H1 (cell line): ENCODE results near the gene COBLL1. TPM values are rescaled to one million over a fixed set of nuclear protein-coding genes. Genes with fewer than 3 reads are reported as not detected.

Experiments used
- CTCF ChIA-PET: fragments of 300-600 bp; sonication (Branson Sonifier 250); formaldehyde crosslinking; loops from one replicate; lab custom pipeline; 2021; ENCODE audit not compliant: partially characterized antibody; lab: Charles Lee
- POLR2A ChIA-PET: fragments of 300-600 bp; sonication (Branson Sonifier 250); formaldehyde crosslinking; loops from one replicate; lab custom pipeline; 2021; ENCODE audit warnings: inconsistent platforms; ENCODE audit not compliant: partially characterized antibody; lab: Charles Lee
- DNase-seq, 2 experiments: peaks; one replicate each; pipeline versions ENCODE4 v3.0.0 to v3.0.0-alpha.2; 2010 to 2022; ENCODE audit warnings: low spot score in 2 of 2, low read depth in 1 of 2, mixed read lengths in 1 of 2
- FAIRE-seq: peaks from 2 replicates; lab custom pipeline; 2011; peaks lifted over from hg19 to GRCh38; lab: Jason Lieb, UNC
- H2AFZ ChIP-seq: 2 replicates; pipeline ENCODE4 v1.8.1; 2012; ENCODE audit warnings: low read length, inconsistent platforms
- H2AK5ac ChIP-seq: 2 replicates; pipeline ENCODE4 v1.6.1; 2013; ENCODE audit warnings: low read depth, low read length
- H2BK120ac ChIP-seq: replicated peaks from 2 replicates; pipeline ENCODE3; 2013; ENCODE audit warnings: low read depth, low read length, inconsistent platforms
- H2BK12ac ChIP-seq: 2 replicates; pipeline ENCODE4 v1.6.1; 2013; ENCODE audit warnings: low read depth, low read length
- H2BK15ac ChIP-seq: 2 replicates; pipeline ENCODE4 v1.6.1; 2013; ENCODE audit warnings: low read length
- H2BK20ac ChIP-seq: 2 replicates; pipeline ENCODE4 v1.6.1; 2013; ENCODE audit warnings: low read length
- H2BK5ac ChIP-seq: 2 replicates; pipeline ENCODE4 v1.6.1; 2013; ENCODE audit warnings: low read depth, low read length
- H3K14ac ChIP-seq: 2 replicates; pipeline ENCODE4 v1.6.1; 2013; ENCODE audit warnings: inconsistent platforms; ENCODE audit not compliant: insufficient read length
- H3K18ac ChIP-seq: 2 replicates; pipeline ENCODE4 v1.6.1; 2013; ENCODE audit warnings: low read length; ENCODE audit errors: extremely low read depth
- H3K23ac ChIP-seq: 2 replicates; pipeline ENCODE4 v1.6.1; 2013; ENCODE audit warnings: inconsistent platforms; ENCODE audit not compliant: insufficient read length
- H3K23me2 ChIP-seq: 2 replicates; pipeline ENCODE4 v1.6.1; 2013; ENCODE audit warnings: low read depth, low read length
- H3K27ac ChIP-seq: 2 replicates; pipeline ENCODE4 v1.6.1; 2011; ENCODE audit warnings: low read depth, low read length, inconsistent platforms
- H3K27me3 ChIP-seq, 4 experiments: replicated peaks in 1 of 4; 1 replicate in 1 of 4; 2 replicates in 3 of 4; pipeline versions ENCODE4 v1.6.1 to v1.8.1; 2011 to 2013; ENCODE audit warnings: low read length in 3 of 4, mild to moderate bottlenecking in 3 of 4, inconsistent platforms in 2 of 4, mixed read lengths in 2 of 4, moderate library complexity in 1 of 4; ENCODE audit not compliant: control insufficient read depth in 3 of 4, insufficient read depth in 3 of 4; ENCODE audit errors: extremely low read depth in 1 of 4
- H3K36me3 ChIP-seq, 4 experiments: 2 replicates each; pipeline versions ENCODE4 v1.6.1 to v1.8.1; 2011 to 2013; ENCODE audit warnings: mild to moderate bottlenecking in 4 of 4, low read length in 3 of 4, moderate library complexity in 2 of 4, control low read depth in 1 of 4, inconsistent platforms in 1 of 4; ENCODE audit not compliant: insufficient read depth in 4 of 4, control insufficient read depth in 2 of 4
- H3K4ac ChIP-seq: replicated peaks from 2 replicates; pipeline ENCODE3; 2013; ENCODE audit warnings: low read length, low read depth, mixed read lengths, inconsistent platforms; ENCODE audit not compliant: insufficient read length
- H3K4me1 ChIP-seq, 4 experiments: replicated peaks in 1 of 4; 1 replicate in 1 of 4; 2 replicates in 3 of 4; pipeline versions ENCODE4 v1.6.1 to v1.8.1; 2011 to 2013; ENCODE audit warnings: low read length in 3 of 4, inconsistent platforms in 2 of 4, mixed read lengths in 1 of 4; ENCODE audit not compliant: insufficient read depth in 4 of 4, control insufficient read depth in 3 of 4
- H3K4me2 ChIP-seq, 2 experiments: 2 replicates each; pipeline versions ENCODE4 v1.6.1 to v1.8.1; 2011 to 2013; ENCODE audit warnings: low read depth in 2 of 2, low read length in 2 of 2, control low read depth in 1 of 2, inconsistent platforms in 1 of 2, mild to moderate bottlenecking in 1 of 2; ENCODE audit not compliant: insufficient read depth in 1 of 2
- H3K4me3 ChIP-seq, 4 experiments: fragments of 200-600, 300-600 bp in 1 of 4; sonication (generic), shearing (Covaris generic), sonication (Bioruptor Twin) in 1 of 4; 2 replicates each; pipeline versions ENCODE4 v1.5.1 to v1.8.1; 2011 to 2016; ENCODE audit warnings: low read length in 4 of 4, low read depth in 3 of 4, control low read depth in 2 of 4, inconsistent platforms in 2 of 4, mild to moderate bottlenecking in 2 of 4, mixed read lengths in 1 of 4, moderate library complexity in 1 of 4; ENCODE audit not compliant: insufficient read depth in 2 of 4; ENCODE audit errors: extremely low read depth in 1 of 4
- H3K56ac ChIP-seq: replicated peaks from 2 replicates; pipeline ENCODE3; 2013; ENCODE audit warnings: low read depth, mild to moderate bottlenecking, mixed read lengths, low read length, inconsistent platforms; ENCODE audit not compliant: insufficient read length
- H3K79me1 ChIP-seq: 2 replicates; pipeline ENCODE4 v1.6.1; 2013; ENCODE audit warnings: low read depth, low read length, control low read depth
- H3K79me2 ChIP-seq, 2 experiments: 2 replicates each; pipeline versions ENCODE4 v1.6.1 to v1.8.1; 2012 to 2013; ENCODE audit warnings: low read length in 2 of 2, mild to moderate bottlenecking in 2 of 2, inconsistent platforms in 1 of 2; ENCODE audit not compliant: insufficient read depth in 2 of 2, control insufficient read depth in 1 of 2
- H3K9ac ChIP-seq, 4 experiments: replicated peaks in 1 of 4; 1 replicate in 1 of 4; 2 replicates in 3 of 4; pipeline versions ENCODE4 v1.6.1 to v1.8.1; 2011 to 2013; ENCODE audit warnings: low read depth in 3 of 4, low read length in 3 of 4, control low read depth in 2 of 4, mild to moderate bottlenecking in 2 of 4, moderate library complexity in 2 of 4, inconsistent platforms in 1 of 4; ENCODE audit errors: extremely low read depth in 1 of 4
- H3K9me3 ChIP-seq, 2 experiments: 2 replicates each; pipeline versions ENCODE4 v1.6.1 to v1.8.1; 2012 to 2013; ENCODE audit warnings: mild to moderate bottlenecking in 2 of 2, moderate library complexity in 2 of 2, control low read depth in 1 of 2, inconsistent platforms in 1 of 2, low read depth in 1 of 2, low read length in 1 of 2, mixed read lengths in 1 of 2; ENCODE audit not compliant: insufficient read depth in 2 of 2
- H4K20me1 ChIP-seq, 2 experiments: replicated peaks in 1 of 2; 2 replicates each; pipeline versions ENCODE3 to v1.8.1; 2011 to 2013; ENCODE audit warnings: inconsistent platforms in 2 of 2, low read length in 2 of 2, mild to moderate bottlenecking in 1 of 2; ENCODE audit not compliant: insufficient read depth in 2 of 2, control insufficient read depth in 1 of 2
- H4K5ac ChIP-seq: 2 replicates; pipeline ENCODE4 v1.6.1; 2013; ENCODE audit warnings: low read length, low read depth, mixed read lengths, inconsistent platforms; ENCODE audit not compliant: insufficient read length
- H4K8ac ChIP-seq: 2 replicates; pipeline ENCODE4 v1.8.0; 2013; ENCODE audit warnings: mild to moderate bottlenecking, moderate library complexity, low read length, inconsistent platforms; ENCODE audit not compliant: insufficient read depth; ENCODE audit errors: extremely low read depth
- H4K91ac ChIP-seq: replicated peaks from 2 replicates; pipeline ENCODE3; 2013; ENCODE audit warnings: low read length, mixed read lengths, inconsistent platforms; ENCODE audit not compliant: insufficient read length
- CBX8 ChIP-seq: fragments of 300-800, 300-1000 bp; sonication (generic); IDR thresholded peaks from 2 replicates; pipeline ENCODE4 v1.7.1; 2016; ENCODE audit warnings: low read depth, low read length, borderline replicate concordance
- E2F6 ChIP-seq: IDR thresholded peaks from 2 replicates; pipeline ENCODE4 v1.6.1; 2012; ENCODE audit warnings: inconsistent platforms
- KDM1A ChIP-seq: fragments of 200-600, 300-600 bp; sonication (generic); IDR thresholded peaks from 2 replicates; pipeline ENCODE4 v1.7.1; 2016; ENCODE audit warnings: mild to moderate bottlenecking, low read length, borderline replicate concordance
- NRF1 ChIP-seq: IDR thresholded peaks from 2 replicates; pipeline ENCODE4 v1.6.1; 2011; ENCODE audit warnings: mild to moderate bottlenecking, low read depth, low read length, improper control_type of control experiment
- SUZ12 ChIP-seq: fragments of 200-600 bp; sonication (generic); IDR thresholded peaks from 2 replicates; pipeline ENCODE4 v1.6.1; 2012; ENCODE audit warnings: mild to moderate bottlenecking, inconsistent platforms, low read length, moderate library complexity, mixed read lengths
- WGBS, 2 experiments: shearing (Covaris generic) in 1 of 2; methylation state at CpG; one replicate each; pipeline versions ENCODE4 v1.1.6 to v1.1.7; 2013 to 2015; ENCODE audit warnings: low lambda C conversion rate in 2 of 2, mixed read lengths in 2 of 2, inconsistent platforms in 1 of 2, low coverage in 1 of 2, missing lambda C conversion rate in 1 of 2; ENCODE audit not compliant: insufficient replicate concordance in 2 of 2, insufficient coverage in 1 of 2, insufficient read length in 1 of 2; ENCODE audit errors: extremely low coverage in 1 of 2, missing lambda C conversion rate in 1 of 2; 5-methylcytosine and 5-hydroxymethylcytosine counted together
- polyA plus RNA-seq, 7 experiments: library from polyadenylated mRNA; depleted of rRNA in 3 of 7; stranded (reverse) in 5 of 7; unstranded in 2 of 7; fragments of >200 nt in 5 of 7; fragments of 200-250 nt in 2 of 7; gene quantifications; 1 replicate in 5 of 7; 2 replicates in 1 of 7; 4 replicates in 1 of 7; pipeline versions ENCODE4 v1.2.1 to v1.2.3, GENCODE V29; 2011 to 2013; ENCODE audit warnings: missing spikeins in 2 of 7, mixed read lengths in 2 of 7
- total RNA-seq: library from RNA; stranded (reverse); fragmentation: NEBNext Ultra II Directional; extraction: Animal tissue kit (Norgen Biotek cat#: 25700); gene quantifications from 2 replicates; pipeline ENCODE4 v1.2.1, GENCODE V29; 2021

COBLL1 gene
- total and polyA plus RNA-seq, 2 of the 8 experiments (the other 6 are each of a cell fraction or from before 2014, with no cell fraction given): 2.2 to 6.2 TPM

GRCh38 chr2:164677271-164677670, 164.4 kb downstream of the COBLL1 start:
- Histone ChIP-seq H3K4me1 (no peaks in the 10 kb centered on the region; a peak in 1 of 7 replicates), H3K27me3 (no peaks in the 10 kb centered on the region), H3K36me3 (no peaks in the 10 kb centered on the region), H2BK15ac (no peak overlapping the region), H4K20me1 (no peaks in the 10 kb centered on the region), H2BK5ac (no peak overlapping the region), H3K79me1 (no peaks in the 10 kb centered on the region), H3K9me3 (no peaks in the 10 kb centered on the region), H2BK20ac (no peak overlapping the region), H3K4me3 (no peak overlapping the region), H4K5ac (no peak overlapping the region), H3K23ac (no peak overlapping the region), H3K9ac (no peak overlapping the region), H2BK12ac (no peak overlapping the region), H4K91ac (no peak overlapping the region), H3K79me2 (no peaks in the 10 kb centered on the region), H2AFZ (no peak overlapping the region), H2BK120ac (no peak overlapping the region), H3K4me2 (no peak overlapping the region), H3K27ac (no peak overlapping the region), H4K8ac (no peak overlapping the region), H2AK5ac (no peak overlapping the region), H3K23me2 (no peaks in the 10 kb centered on the region), H3K14ac (no peak overlapping the region), H3K56ac (no peak overlapping the region), H3K18ac (no peak overlapping the region), H3K4ac (no peak overlapping the region)
- ChIA-PET CTCF (no interaction called here), POLR2A (no interaction called here)
- DNase-seq: no peak
- 95% methylated on average over 1 of the region's 1 CpG; no CpG with 5 or more reads in 1 of the 2 experiments for WGBS, 2 experiments
- TF ChIP-seq CBX8: no peak
- no peak for TF ChIP-seq SUZ12
- TF ChIP-seq KDM1A: no peak
- no peak for TF ChIP-seq NRF1
- no peak for TF ChIP-seq E2F6
- no peak for FAIRE-seq
